Karpas-422 (cell line): ENCODE data around the gene SGMS1. TPM values are rescaled to one million over a fixed set of nuclear protein-coding genes. Genes with fewer than 3 reads are reported as not detected.
A peak's percentile ranks its signal among the peaks of the same experiment; 100 is the strongest.

Source experiments
- DNase-seq: peaks from one replicate; pipeline ENCODE4 v3.0.0-alpha.2; 2015
- H2AFZ ChIP-seq: fragments of 200-600 bp; sonication (generic); 2 replicates; pipeline ENCODE4 v1.6.1; 2014; ENCODE audit warnings: antibody characterized with exemption, low read length, mixed read lengths
- H3K27ac ChIP-seq: fragments of 200-600 bp; sonication (generic); 2 replicates; pipeline ENCODE4 v1.5.1; 2014; ENCODE audit warnings: mild to moderate bottlenecking, low read length, moderate library complexity
- H3K27me3 ChIP-seq: fragments of 200-600 bp; sonication (generic); 2 replicates; pipeline ENCODE4 v1.6.1; 2014; ENCODE audit warnings: low read length, mixed read lengths
- H3K36me3 ChIP-seq: fragments of 200-600 bp; sonication (generic); 2 replicates; pipeline ENCODE4 v1.6.1; 2014; ENCODE audit warnings: low read length, mixed read lengths; ENCODE audit not compliant: insufficient read depth
- H3K4me1 ChIP-seq: fragments of 200-600 bp; sonication (generic); 2 replicates; pipeline ENCODE4 v1.6.1; 2014; ENCODE audit warnings: mild to moderate bottlenecking, low read length, mixed read lengths
- H3K4me2 ChIP-seq: fragments of 200-600 bp; sonication (generic); 2 replicates; pipeline ENCODE4 v1.6.1; 2014; ENCODE audit warnings: low read length, low read depth, mild to moderate bottlenecking; ENCODE audit not compliant: poor library complexity, severe bottlenecking
- H3K4me3 ChIP-seq: fragments of 200-600 bp; sonication (generic); 2 replicates; pipeline ENCODE4 v1.5.1; 2014; ENCODE audit warnings: mild to moderate bottlenecking, antibody characterized with exemption, low read length, mixed read lengths
- H3K79me2 ChIP-seq: fragments of 200-600 bp; sonication (generic); 2 replicates; pipeline ENCODE4 v1.6.1; 2014; ENCODE audit warnings: mild to moderate bottlenecking, low read length, mixed read lengths
- H3K9ac ChIP-seq: fragments of 200-600 bp; sonication (generic); 2 replicates; pipeline ENCODE4 v1.6.0; 2014; ENCODE audit warnings: low read length
- H3K9me2 ChIP-seq: fragments of 200-600 bp; sonication (generic), shearing (Covaris generic); replicated peaks from 2 replicates; pipeline ENCODE4 v1.6.0; 2014; ENCODE audit warnings: mild to moderate bottlenecking, low read length, moderate library complexity; ENCODE audit not compliant: insufficient read depth
- H3K9me3 ChIP-seq: fragments of 300-700, 200-600 bp; sonication (generic); 2 replicates; pipeline ENCODE4 v1.6.1; 2014; ENCODE audit warnings: low read length, mixed read lengths
- H4K20me1 ChIP-seq: fragments of 200-600 bp; sonication (generic); 2 replicates; pipeline ENCODE4 v1.6.1; 2014; ENCODE audit warnings: mild to moderate bottlenecking, antibody characterized with exemption, low read length, low read depth; ENCODE audit not compliant: insufficient read depth
- total RNA-seq: library from RNA; depleted of rRNA; stranded (reverse); fragments of >200 nt; shearing (Covaris generic); gene quantifications from 2 replicates; pipeline ENCODE4 v1.2.3, GENCODE V29; 2014; ENCODE audit warnings: low replicate concordance

SGMS1 gene
- total RNA-seq, 1 experiment from 2014 or later, result 2.9 TPM

- H2AFZ ChIP-seq, result no peak overlapping the region
- no peaks in the 10 kb centered on the region for H3K9me3 ChIP-seq
- no peak overlapping the region for H3K4me3 ChIP-seq
- no peaks in the 10 kb centered on the region for H3K9me2 ChIP-seq
- no peak for DNase-seq
- H3K4me1 ChIP-seq, result no peaks in the 10 kb centered on the region
- H3K27me3 ChIP-seq, result no peaks in the 10 kb centered on the region
- no peak overlapping the region for H3K9ac ChIP-seq
- no peak overlapping the region for H3K4me2 ChIP-seq
- H3K36me3 ChIP-seq, result no peaks in the 10 kb centered on the region
- no peaks in the 10 kb centered on the region for H3K79me2 ChIP-seq
- no peaks in the 10 kb centered on the region for H4K20me1 ChIP-seq
- H3K27ac ChIP-seq, result no peak overlapping the region
Observed at GRCh38 chr10:50316695-50317648, 306.8 kb downstream of the SGMS1 start.

GRCh38 chr10:50316174-50316573, 307.6 kb downstream of the SGMS1 start:
- no peaks in the 10 kb centered on the region for H3K27me3 ChIP-seq
- H4K20me1 ChIP-seq, result no peaks in the 10 kb centered on the region
- no peaks in the 10 kb centered on the region for H3K79me2 ChIP-seq
- no peaks in the 10 kb centered on the region for H3K4me1 ChIP-seq
- no peaks in the 10 kb centered on the region for H3K36me3 ChIP-seq
- H2AFZ ChIP-seq, result no peak overlapping the region
- no peak for DNase-seq
- H3K9me2 ChIP-seq, result no peaks in the 10 kb centered on the region
- H3K27ac ChIP-seq, result no peak overlapping the region
- no peak overlapping the region for H3K9ac ChIP-seq
- H3K4me3 ChIP-seq, result no peak overlapping the region
- H3K4me2 ChIP-seq, result no peak overlapping the region
- no peaks in the 10 kb centered on the region for H3K9me3 ChIP-seq

GRCh38 chr10:50315424-50315823, 308.3 kb downstream of the SGMS1 start:
- Histone ChIP-seq H4K20me1 (no peaks in the 10 kb centered on the region), H3K4me3 (no peak overlapping the region), H3K4me1 (no peaks in the 10 kb centered on the region), H3K79me2 (no peaks in the 10 kb centered on the region), H2AFZ (no peak overlapping the region), H3K9ac (no peak overlapping the region), H3K36me3 (no peaks in the 10 kb centered on the region), H3K4me2 (no peak overlapping the region), H3K9me3 (no peaks in the 10 kb centered on the region), H3K9me2 (no peaks in the 10 kb centered on the region), H3K27ac (no peak overlapping the region), H3K27me3 (no peaks in the 10 kb centered on the region)
- DNase-seq, result no peak

- H3K4me2 ChIP-seq, result no peak overlapping the region
- no peak overlapping the region for H3K27ac ChIP-seq
- no peak overlapping the region for H3K4me3 ChIP-seq
- DNase-seq, result no peak
- no peaks in the 10 kb centered on the region for H3K36me3 ChIP-seq
- H3K27me3 ChIP-seq, result no peaks in the 10 kb centered on the region
- no peak overlapping the region for H2AFZ ChIP-seq
- H3K4me1 ChIP-seq, result no peaks in the 10 kb centered on the region
- H3K9ac ChIP-seq, result no peak overlapping the region
- H3K9me3 ChIP-seq, result no peaks in the 10 kb centered on the region
- H4K20me1 ChIP-seq, result no peaks in the 10 kb centered on the region
- H3K9me2 ChIP-seq, result no peaks in the 10 kb centered on the region
- H3K79me2 ChIP-seq, result no peaks in the 10 kb centered on the region
Observed at GRCh38 chr10:50314169-50315071, 309.3 kb downstream of the SGMS1 start.

GRCh38 chr10:50312464-50313437, 311.0 kb downstream of the SGMS1 start:
- Histone ChIP-seq H3K36me3 (no peaks in the 10 kb centered on the region), H2AFZ (no peak overlapping the region), H3K79me2 (no peaks in the 10 kb centered on the region), H4K20me1 (no peaks in the 10 kb centered on the region), H3K27me3 (no peaks in the 10 kb centered on the region), H3K9ac (no peak overlapping the region), H3K9me3 (no peaks in the 10 kb centered on the region), H3K4me3 (no peak overlapping the region), H3K4me2 (no peak overlapping the region), H3K4me1 (no peaks in the 10 kb centered on the region), H3K9me2 (no peaks in the 10 kb centered on the region), H3K27ac (no peak overlapping the region)
- no peak for DNase-seq

GRCh38 chr10:50310560-50311174, 313.1 kb downstream of the SGMS1 start:
- Histone ChIP-seq H3K79me2 (no peaks in the 10 kb centered on the region), H3K27ac (no peak overlapping the region), H4K20me1 (no peaks in the 10 kb centered on the region), H2AFZ (no peak overlapping the region), H3K9me3 (no peaks in the 10 kb centered on the region), H3K9ac (no peak overlapping the region), H3K27me3 (no peaks in the 10 kb centered on the region), H3K4me3 (no peak overlapping the region), H3K9me2 (no peaks in the 10 kb centered on the region), H3K4me1 (no peaks in the 10 kb centered on the region), H3K4me2 (no peak overlapping the region), H3K36me3 (no peaks in the 10 kb centered on the region)
- peak; percentile 69 for DNase-seq

GRCh38 chr10:50309342-50309741, 314.4 kb downstream of the SGMS1 start:
- Histone ChIP-seq H3K9me2 (no peaks in the 10 kb centered on the region), H2AFZ (no peak overlapping the region)
- no peak for DNase-seq

More at GRCh38 chr10:50309342-50309741, 314.4 kb downstream of the SGMS1 start:
- H3K27ac ChIP-seq, result no peak overlapping the region
- no peaks in the 10 kb centered on the region for H3K36me3 ChIP-seq
- H3K4me2 ChIP-seq, result no peak overlapping the region
- no peaks in the 10 kb centered on the region for H3K9me3 ChIP-seq
- no peak overlapping the region for H3K4me3 ChIP-seq
- H3K9ac ChIP-seq, result no peak overlapping the region
- H3K79me2 ChIP-seq, result no peaks in the 10 kb centered on the region
- H3K27me3 ChIP-seq, result no peaks in the 10 kb centered on the region
- H4K20me1 ChIP-seq, result no peaks in the 10 kb centered on the region
- no peaks in the 10 kb centered on the region for H3K4me1 ChIP-seq
